KOPT-K1 (cell line): ENCODE data around the gene ZFC3H1.
"Not testable (repeated sequence)": the region's sequence is repeated elsewhere in the genome, so short reads cannot be mapped to it uniquely, and the experiment has no call there.

Experiments used
- H3K27ac ChIP-seq: fragments of 200-600 bp; sonication (generic); 2 replicates; pipeline ENCODE4 v1.5.1; 2016; ENCODE audit warnings: antibody characterized with exemption, mild to moderate bottlenecking, low read depth, low read length; ENCODE audit not compliant: poor library complexity, severe bottlenecking
- H3K36me3 ChIP-seq: fragments of 200-600 bp; sonication (generic); 2 replicates; pipeline ENCODE4 v1.5.1; 2017; ENCODE audit warnings: antibody characterized with exemption, mild to moderate bottlenecking, low read length, moderate library complexity; ENCODE audit not compliant: insufficient read depth
- H3K9me3 ChIP-seq: fragments of 200-600 bp; sonication (generic); 2 replicates; pipeline ENCODE4 v1.5.1; 2017; ENCODE audit warnings: antibody characterized with exemption, low read length, mild to moderate bottlenecking; ENCODE audit not compliant: insufficient read depth, poor library complexity, severe bottlenecking

ZFC3H1 gene

DNA sequence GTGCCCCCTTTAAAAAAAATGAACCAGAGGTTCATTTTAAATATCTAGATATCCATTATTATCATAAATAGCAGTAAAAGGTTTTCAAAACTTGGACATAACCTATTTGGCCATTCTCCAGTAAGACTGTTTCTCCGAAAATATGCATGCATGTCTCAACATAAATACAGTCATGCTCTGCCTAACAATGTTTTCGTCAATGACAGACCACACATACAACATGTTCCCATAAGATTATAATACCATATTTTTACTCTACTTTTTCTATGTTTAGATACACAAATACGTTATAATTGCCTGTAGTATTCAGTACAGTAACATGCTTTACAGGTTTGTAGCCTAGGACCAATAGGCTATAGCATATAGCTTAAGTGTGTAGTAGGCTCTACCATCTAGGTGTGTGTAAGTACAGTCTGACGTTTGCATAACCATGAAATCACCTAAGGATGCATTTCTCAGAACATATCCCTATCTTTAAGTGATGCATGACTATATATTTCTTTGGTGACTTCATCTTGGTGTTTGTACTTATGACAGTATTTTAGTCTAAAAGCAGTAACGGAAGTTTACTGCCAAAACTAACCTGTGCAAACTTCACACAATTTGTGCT is 25.4 kb upstream of the ZFC3H1 start:
- H3K9me3 ChIP-seq = no peaks in the 10 kb centered on the region
- no peak overlapping the region for H3K27ac ChIP-seq
- H3K36me3 ChIP-seq = peaks cover 27% of the 10 kb centered on the region

DNA sequence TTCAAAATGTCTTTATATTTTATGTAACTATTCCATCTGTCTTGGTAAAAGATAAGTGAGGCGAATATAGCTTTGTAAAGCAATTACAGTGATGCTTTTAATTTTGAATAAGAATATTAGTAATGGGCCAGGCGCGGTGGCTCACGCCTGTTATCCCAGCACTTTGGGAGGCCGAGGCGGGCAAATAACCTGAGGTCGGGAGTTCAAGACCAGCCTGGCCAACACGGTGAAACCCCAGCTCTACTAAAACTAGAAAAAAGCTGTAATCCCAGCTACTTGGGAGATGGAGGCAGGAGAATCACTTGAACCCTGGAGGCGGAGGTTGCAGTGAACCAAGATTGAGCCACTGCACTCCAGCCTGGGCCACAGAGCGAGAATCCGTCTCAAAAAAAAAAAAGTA is 23.5 kb upstream of the ZFC3H1 start:
- H3K9me3 ChIP-seq, H3K27ac ChIP-seq: not testable (repeated sequence)
- H3K36me3 ChIP-seq = peaks cover 24% of the 10 kb centered on the region

DNA sequence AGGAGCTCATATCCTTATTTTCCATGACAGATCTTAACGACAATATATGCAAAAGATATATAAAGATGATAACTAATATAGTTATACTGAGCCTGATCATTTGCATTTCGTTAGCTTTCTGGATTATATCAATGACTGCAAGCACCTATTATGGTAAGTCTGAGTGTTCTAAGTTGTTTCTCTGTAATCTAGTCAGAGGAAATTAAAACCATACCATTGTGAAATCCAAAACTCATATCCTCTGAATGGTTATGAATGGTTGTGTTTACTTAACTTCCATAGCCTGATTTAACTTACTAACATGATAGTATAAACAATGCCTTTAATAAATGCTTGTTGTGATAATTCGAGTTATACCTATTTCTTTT is 23.0 kb upstream of the ZFC3H1 start:
- Histone ChIP-seq H3K27ac (peak overlapping the region; percentile 87), H3K9me3 (no peaks in the 10 kb centered on the region), H3K36me3 (peaks cover 20% of the 10 kb centered on the region)

DNA sequence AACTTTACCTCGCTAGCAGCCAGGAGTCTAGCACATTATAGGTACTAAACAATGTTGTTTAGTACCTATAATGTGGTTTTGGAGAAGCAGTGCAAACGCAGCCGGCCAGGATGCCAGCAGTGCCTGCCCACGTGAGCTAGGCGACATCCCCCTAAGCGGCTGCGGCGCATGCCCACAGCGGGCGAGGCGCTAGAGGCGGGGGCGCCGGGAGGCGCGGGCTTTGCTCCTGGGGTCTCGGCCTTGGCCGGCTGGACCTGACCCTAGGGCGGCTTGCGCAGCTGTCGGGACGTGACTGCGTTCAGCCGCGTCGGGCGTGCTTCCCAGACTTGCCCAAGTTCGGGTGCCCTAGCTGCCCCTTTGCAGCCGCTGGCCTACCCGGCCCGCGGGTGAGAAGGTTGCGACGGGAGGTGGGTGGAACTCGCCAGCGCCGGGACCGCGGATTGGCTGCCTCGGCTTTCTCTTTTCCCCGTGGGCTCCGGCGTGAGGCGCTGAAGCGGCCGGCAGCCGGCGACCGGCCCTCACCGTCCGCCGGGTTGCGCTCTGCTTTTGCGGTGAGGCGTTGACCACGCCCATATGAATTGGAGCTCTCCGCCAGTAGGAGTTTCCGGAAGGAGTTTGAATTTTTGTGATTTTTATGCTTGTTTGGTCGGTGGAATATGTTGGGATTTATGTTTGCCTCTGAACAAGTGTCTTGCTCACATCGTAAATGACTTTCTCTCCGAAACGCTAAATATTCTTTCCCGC is 22.4 kb upstream of the ZFC3H1 start, which contains the start of gene TMEM19:
TSS of gene TMEM19 (plus strand) at position 169 of the 744 bp plus-strand sequence. CDS start 599 bp downstream, outside the sequence.
- Histone ChIP-seq H3K9me3 (no peaks in the 10 kb centered on the region), H3K36me3 (peaks cover 17% of the 10 kb centered on the region), H3K27ac (peak within 1 kb of the TSS; percentile 87)

DNA sequence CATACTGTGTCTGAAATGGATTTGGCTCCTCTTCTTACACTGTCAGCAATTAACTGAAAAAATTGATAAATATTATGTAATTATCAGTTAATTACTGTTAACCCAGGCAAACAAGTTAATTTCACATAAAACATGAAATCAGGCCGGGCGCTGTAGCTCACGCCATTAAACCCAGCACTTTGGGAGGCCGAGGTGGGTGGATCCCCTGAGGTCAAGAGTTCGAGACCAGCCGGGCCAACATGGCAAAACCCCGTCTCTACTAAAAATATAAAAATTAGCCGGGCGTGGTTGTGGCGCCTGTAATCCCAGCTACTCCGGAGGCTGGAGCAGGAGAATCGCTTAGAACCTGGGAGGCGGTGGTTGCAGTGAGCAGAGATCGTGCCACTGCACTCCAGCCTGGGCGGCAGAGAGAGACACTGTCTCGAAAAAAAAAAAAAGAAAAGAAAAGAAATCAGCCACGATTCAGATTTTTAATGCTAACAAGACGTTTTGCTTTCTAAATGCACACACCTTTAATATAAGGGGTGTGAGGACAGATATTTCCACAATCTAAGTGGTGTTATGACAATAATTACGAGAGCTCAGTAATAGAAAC is 21.8 kb upstream of the ZFC3H1 start:
- Histone ChIP-seq H3K27ac (peak overlapping the region; percentile 87), H3K9me3 (no peaks in the 10 kb centered on the region), H3K36me3 (peaks cover 10% of the 10 kb centered on the region)

- Histone ChIP-seq H3K9me3 (no peaks in the 10 kb centered on the region), H3K36me3 (no peaks in the 10 kb centered on the region), H3K27ac (no peak overlapping the region)
Measured at GRCh38 chr12:71684081-71684480, 20.4 kb upstream of the ZFC3H1 start.

DNA sequence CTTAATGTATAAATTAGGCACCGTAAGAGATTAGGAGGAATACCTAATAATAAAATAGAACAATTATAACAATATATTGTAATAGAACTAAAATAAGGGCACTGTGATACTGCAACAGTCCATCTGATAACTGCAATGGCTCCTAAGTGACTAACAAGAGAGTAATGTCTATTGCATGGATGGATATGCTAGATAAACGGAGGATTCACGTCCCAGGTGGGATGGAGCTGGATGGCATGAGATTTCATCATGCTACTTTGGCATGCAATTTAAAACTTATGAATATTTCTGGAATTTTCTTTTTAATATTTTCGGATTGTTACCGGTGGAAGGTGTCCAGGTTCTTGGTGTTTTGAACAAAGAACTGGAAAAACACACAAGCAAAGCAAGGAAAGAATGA is 20.0 kb upstream of the ZFC3H1 start:
- no peak overlapping the region for H3K27ac ChIP-seq
- no peaks in the 10 kb centered on the region for H3K36me3 ChIP-seq
- H3K9me3 ChIP-seq = no peaks in the 10 kb centered on the region

GRCh38 chr12:71682466-71682865 is 18.8 kb upstream of the ZFC3H1 start:
- Histone ChIP-seq H3K36me3 (no peaks in the 10 kb centered on the region), H3K27ac (no peak overlapping the region), H3K9me3 (no peaks in the 10 kb centered on the region)

- Histone ChIP-seq H3K27ac (no peak overlapping the region), H3K36me3 (no peaks in the 10 kb centered on the region), H3K9me3 (no peaks in the 10 kb centered on the region)
Measured at GRCh38 chr12:71671816-71672215, 8.2 kb upstream of the ZFC3H1 start.

GRCh38 chr12:71671311-71671710 is 7.7 kb upstream of the ZFC3H1 start:
- H3K27ac ChIP-seq = no peak overlapping the region
- H3K36me3 ChIP-seq = no peaks in the 10 kb centered on the region

GRCh38 chr12:71666259-71666658 is 2.6 kb upstream of the ZFC3H1 start:
- no peaks in the 10 kb centered on the region for H3K36me3 ChIP-seq
- no peak overlapping the region for H3K27ac ChIP-seq
- no peaks in the 10 kb centered on the region for H3K9me3 ChIP-seq

More at GRCh38 chr12:71671311-71671710, 7.7 kb upstream of the ZFC3H1 start:
- no peaks in the 10 kb centered on the region for H3K9me3 ChIP-seq

- Histone ChIP-seq H3K27ac (peak overlapping the region; percentile 78), H3K9me3 (no peaks in the 10 kb centered on the region), H3K36me3 (peaks cover 6% of the 10 kb centered on the region)
Measured at GRCh38 chr12:71665090-71665463, 1.4 kb upstream of the ZFC3H1 start.

DNA sequence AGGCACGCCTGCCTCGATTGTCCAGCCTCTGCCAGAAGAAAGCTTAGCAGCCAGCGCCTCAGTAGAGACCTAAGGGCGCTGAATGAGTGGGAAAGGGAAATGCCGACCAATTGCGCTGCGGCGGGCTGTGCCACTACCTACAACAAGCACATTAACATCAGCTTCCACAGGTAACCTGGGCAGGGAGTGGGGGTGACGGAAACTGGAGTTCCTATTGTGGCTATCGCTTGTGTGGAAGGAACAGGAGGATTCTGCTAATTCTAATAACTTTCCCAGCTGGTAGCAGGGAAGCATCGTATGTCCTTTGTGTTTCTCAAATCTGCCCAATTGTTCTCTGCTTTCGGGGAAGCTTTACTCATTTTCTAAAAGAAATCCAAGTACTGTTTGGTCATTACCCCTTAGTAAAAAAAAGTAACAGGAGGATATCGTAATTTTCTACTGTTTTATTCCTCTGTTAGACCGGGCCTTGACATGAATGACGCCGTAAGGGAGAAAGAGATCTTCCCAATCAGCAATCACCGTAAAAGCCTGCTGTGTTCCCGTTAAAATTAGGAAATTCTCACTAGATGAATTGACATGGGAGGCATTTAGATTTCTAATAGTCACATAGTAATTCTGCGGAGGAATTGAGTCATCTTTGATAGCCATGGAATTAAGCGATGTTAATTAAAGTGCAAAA is 902 bp upstream of the ZFC3H1 start:
- Histone ChIP-seq H3K36me3 (peaks cover 11% of the 10 kb centered on the region), H3K27ac (peak overlapping the region; percentile 78), H3K9me3 (no peaks in the 10 kb centered on the region)

DNA sequence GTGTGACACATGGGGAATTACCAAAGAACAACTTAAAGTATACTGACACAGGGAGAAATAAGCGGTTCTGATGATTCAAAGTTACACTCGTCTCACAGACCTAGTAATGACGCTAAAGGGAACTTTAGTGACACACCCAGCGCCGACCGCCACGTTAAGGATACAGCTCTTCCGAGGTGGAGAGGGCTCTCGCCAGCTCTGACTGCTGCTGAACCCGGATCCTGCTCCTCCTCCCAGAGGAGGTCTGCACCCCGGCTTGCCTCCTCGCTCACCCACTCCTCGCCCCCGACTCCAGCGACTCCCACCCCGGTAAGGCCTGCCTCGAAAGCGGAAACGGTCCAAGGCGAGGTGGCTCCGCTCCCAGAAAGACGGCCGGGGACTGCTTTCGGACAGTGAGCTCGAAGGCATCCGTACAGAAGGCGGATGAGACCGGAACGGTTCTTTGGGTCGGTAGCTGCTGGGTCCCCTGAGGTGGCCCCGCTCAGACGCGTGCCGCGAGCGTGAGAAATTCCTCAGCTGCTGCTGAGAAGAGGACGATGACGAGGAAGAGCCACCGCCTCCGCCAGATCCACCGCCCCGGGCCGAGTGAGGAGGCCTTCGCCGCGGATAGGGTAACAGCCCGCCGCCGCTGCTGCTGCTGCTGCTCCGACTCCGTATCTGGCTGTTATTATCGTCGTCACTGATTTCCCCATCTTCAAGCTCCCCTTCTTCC is 643 bp downstream of the ZFC3H1 start:
- H3K27ac ChIP-seq = peak overlapping the region; percentile 78

More for the DNA sequence above, 643 bp downstream of the ZFC3H1 start:
- no peaks in the 10 kb centered on the region for H3K9me3 ChIP-seq
- H3K36me3 ChIP-seq = peaks cover 26% of the 10 kb centered on the region
